GM12874 (cell line): ENCODE results near the gene PAX5.

Experiments used
- TF ChIP-seq, protein P1 (sequence below): IDR thresholded peaks from 2 replicates; pipeline ENCODE4 v1.5.1; 2011; ENCODE audit warnings: low read depth, mild to moderate bottlenecking, control low read depth, low read length, moderate library complexity; ENCODE audit not compliant: insufficient read depth

Gene PAX5

DNA sequence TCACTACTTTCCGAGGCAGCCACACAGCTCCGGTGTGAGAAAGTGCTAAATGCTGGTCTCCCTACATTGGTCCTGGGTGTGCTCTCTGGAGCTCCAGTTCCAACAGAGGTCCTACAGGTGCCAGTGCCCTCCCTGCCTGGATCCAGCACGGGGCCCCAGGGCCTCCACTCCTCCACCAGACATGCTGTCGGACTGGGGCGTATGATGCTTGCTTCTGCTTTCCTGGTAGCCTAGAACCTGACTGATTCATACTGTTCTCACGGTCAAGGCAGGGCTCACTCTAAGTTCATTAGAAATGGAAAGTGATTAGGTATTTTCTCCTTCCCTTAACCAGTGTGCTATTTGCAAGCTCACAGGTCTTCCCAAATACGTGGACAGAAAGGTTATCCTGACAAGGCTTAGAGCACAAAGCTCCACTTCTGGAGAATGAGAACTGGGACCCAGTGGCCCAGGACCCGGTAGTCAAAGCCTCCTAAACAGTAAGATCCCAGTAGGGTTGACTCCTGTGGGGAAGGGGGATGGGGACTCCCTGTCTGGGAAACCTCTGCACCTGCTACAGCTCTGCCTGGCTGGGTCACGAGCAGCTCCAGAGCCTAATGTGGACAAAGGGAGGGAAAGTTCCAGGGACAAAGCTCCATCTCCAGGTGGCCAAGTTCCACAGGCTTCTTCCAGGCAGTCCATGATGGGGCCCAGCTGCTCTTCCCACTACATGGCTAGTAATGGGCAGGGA, 98.1 kb downstream of the PAX5 start:
- TF ChIP-seq, protein P1, sequence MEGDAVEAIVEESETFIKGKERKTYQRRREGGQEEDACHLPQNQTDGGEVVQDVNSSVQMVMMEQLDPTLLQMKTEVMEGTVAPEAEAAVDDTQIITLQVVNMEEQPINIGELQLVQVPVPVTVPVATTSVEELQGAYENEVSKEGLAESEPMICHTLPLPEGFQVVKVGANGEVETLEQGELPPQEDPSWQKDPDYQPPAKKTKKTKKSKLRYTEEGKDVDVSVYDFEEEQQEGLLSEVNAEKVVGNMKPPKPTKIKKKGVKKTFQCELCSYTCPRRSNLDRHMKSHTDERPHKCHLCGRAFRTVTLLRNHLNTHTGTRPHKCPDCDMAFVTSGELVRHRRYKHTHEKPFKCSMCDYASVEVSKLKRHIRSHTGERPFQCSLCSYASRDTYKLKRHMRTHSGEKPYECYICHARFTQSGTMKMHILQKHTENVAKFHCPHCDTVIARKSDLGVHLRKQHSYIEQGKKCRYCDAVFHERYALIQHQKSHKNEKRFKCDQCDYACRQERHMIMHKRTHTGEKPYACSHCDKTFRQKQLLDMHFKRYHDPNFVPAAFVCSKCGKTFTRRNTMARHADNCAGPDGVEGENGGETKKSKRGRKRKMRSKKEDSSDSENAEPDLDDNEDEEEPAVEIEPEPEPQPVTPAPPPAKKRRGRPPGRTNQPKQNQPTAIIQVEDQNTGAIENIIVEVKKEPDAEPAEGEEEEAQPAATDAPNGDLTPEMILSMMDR: no peak

DNA sequence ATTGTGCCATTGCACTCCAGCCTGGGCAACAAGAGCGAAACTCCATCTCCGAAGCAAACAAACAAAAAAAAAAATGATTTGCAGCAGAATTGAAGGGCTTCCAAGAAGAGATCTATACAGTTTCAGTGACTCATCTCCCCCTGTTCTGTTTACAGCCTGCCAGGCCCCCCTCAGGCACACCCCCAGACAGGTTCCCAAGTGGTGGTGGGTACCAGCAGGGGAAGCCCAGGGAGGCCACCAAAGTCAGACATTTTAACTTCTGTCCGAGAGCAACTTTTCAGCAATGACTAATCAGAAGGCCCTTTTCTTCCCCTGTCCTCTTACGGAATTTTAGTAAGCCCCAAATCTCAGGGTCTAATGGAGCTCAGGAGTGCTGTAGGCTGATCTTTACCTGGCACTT, 98.7 kb downstream of the PAX5 start:
- TF ChIP-seq, protein P1: no peak

DNA sequence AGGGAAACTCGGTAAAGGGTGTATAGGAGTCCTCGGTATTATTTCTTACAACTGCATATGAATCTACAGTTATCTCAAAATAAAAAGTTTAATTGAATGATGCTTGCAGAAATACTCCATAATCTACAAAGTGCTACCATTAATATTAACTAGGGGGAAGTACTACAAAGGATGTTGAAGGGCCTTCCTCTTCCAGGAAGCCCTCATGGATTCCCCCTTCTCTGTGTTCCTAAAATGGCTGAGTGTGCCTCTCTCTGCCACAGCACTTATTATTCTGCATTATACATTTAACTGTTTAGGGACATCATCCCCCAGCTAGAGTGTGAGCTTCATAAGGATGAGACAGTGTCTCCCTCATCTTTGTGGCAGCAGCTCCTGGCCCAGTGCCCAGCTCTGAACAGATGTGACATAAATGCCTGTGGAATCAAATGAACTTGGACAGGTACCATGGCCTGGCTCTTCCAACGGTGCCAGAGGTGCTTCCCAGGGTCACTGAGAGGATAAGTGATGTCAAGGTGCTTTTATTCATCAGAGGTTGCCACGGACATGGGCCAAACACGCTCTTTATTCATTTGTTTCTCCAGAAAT, 99.5 kb downstream of the PAX5 start:
- TF ChIP-seq, protein P1: no peak

DNA sequence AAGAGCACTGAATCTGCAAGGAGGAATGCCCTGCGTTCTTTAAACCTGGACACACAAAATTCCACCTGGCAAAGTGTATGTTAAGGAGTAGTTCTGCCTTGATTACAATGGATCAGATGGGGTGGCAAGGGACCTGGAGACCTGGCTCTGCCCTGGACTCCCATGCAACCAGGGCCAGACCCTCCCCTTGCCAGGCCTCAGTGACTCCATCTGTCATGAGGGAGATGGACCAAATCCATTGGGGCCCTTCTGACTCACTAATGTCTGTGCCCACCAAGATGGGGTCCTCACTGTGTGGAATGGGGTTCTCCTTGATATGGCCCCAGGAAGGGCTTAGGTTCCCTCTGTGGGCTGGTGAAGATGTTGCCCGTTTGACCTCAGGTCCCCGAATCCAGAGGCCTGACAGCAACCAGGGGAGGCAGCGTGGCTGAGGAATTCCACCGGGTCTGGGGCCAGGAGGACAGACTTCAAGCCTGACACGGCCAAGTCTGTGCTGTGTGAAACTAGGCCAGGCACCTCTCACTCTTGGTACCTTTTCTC, 100.3 kb downstream of the PAX5 start:
- TF ChIP-seq, protein P1: no peak

DNA sequence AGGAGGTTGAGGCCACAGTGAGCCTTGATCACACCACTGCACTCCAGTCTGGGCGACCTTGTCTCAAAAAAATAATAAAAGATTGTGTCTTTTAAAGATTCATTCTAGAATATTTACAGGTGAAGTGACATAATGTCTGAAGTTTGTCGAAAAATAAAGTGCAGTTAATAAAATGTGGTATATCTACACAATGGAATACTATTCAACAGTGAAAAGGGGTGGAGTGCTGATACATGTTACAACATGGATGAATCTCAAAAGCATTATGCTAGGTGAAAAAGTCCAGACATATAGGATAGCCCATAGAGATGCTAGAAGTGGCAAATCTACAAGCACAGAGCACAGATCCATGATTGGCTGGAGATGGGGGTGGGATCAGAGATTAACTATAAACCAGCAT, 101.9 kb downstream of the PAX5 start:
- TF ChIP-seq, protein P1: no peak

DNA sequence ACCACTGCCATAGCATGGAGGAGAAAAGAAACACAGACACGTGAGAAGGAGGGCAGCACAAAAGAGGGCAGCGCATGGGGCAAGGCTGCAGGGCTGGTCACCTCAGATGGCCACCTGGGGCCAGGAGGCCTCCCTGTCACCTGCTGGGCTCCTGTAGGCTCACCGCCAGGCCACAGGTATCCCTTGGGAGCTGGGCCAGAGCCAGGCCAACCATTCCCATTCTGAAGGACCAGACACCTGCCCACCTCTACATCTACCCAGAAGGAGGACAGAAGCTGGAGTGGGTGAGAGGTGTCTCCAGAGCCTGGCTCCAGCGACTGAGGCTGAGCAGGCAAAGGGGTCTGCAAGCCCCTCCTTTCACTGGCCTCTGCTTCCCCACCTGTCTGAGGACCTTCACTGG, 103.1 kb downstream of the PAX5 start:
- TF ChIP-seq, protein P1: no peak

DNA sequence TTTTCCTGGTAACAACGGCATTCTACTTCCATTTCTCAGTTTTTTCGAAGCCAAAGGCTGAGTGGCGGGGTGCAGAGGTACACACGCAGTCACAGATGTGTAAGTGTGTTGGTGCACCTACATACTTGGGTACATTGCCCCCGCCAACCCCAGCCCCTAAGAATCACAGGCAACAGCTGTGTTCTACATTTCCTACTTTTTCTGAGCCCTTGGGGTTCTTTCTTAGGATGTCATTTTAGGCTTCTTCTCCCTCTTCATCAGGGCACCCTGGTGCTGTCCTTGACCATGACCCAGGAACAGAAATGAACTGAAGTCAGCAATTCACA, 104.8 kb downstream of the PAX5 start:
- TF ChIP-seq, protein P1: no peak
